Fibroblast of skin of left quadriceps (primary cell): ENCODE results near the gene TNNT2.
A peak's percentile ranks its signal among the peaks of the same experiment; 100 is the strongest.

Experiments used
- DNase-seq, 2 experiments: peaks; one replicate each; pipeline ENCODE4 v3.0.0-alpha.2; 2013; ENCODE audit warnings: low read depth in 2 of 2

TNNT2 gene

GRCh38 chr1:201403359-201403758 is 25.9 kb upstream of the TNNT2 start:
- no peak for DNase-seq

- no peak for DNase-seq
These were observed 24.2 kb upstream of the TNNT2 start for GRCh38 chr1:201401700-201402099.

- DNase-seq: no peak
These were observed 23.4 kb upstream of the TNNT2 start for GRCh38 chr1:201400852-201401230.

GRCh38 chr1:201400212-201400851 is 22.9 kb upstream of the TNNT2 start:
- DNase-seq: no peak

- DNase-seq: no peak
These were observed 22.1 kb upstream of the TNNT2 start for GRCh38 chr1:201399352-201400126.

GRCh38 chr1:201399018-201399351 is 21.5 kb upstream of the TNNT2 start, which contains the start of gene LAD1:
LAD1 (minus strand) TSS chr1:201399324; CDS start chr1:201399306, 18 bp downstream.
- no peak for DNase-seq

GRCh38 chr1:201397675-201398074 is 20.2 kb upstream of the TNNT2 start:
- no peak for DNase-seq

- DNase-seq: no peak
These were observed 19.5 kb upstream of the TNNT2 start for GRCh38 chr1:201396861-201397464.

GRCh38 chr1:201395936-201396335 is 18.5 kb upstream of the TNNT2 start:
- no peak for DNase-seq

GRCh38 chr1:201394591-201394990 is 17.1 kb upstream of the TNNT2 start:
- DNase-seq: no peak

- no peak for DNase-seq
These were observed 15.6 kb upstream of the TNNT2 start for GRCh38 chr1:201393076-201393475.

GRCh38 chr1:201391651-201392511 is 14.4 kb upstream of the TNNT2 start:
- DNase-seq: no peak

- no peak for DNase-seq
These were observed 13.7 kb upstream of the TNNT2 start for GRCh38 chr1:201391225-201391624.

GRCh38 chr1:201389051-201389450 is 11.6 kb upstream of the TNNT2 start:
- no peak for DNase-seq

GRCh38 chr1:201386208-201386607 is 8.7 kb upstream of the TNNT2 start:
- DNase-seq: no peak

GRCh38 chr1:201385299-201385891 is 7.9 kb upstream of the TNNT2 start:
- DNase-seq: no peak

- no peak for DNase-seq
These were observed 6.9 kb upstream of the TNNT2 start for GRCh38 chr1:201384406-201384782.

- DNase-seq: peak; percentile 81 to 85
These were observed 6.3 kb upstream of the TNNT2 start for GRCh38 chr1:201383647-201384405.

GRCh38 chr1:201381130-201381529 is 3.6 kb upstream of the TNNT2 start:
- no peak for DNase-seq

- no peak for DNase-seq
These were observed 2.3 kb upstream of the TNNT2 start for GRCh38 chr1:201379733-201380242.

- no peak for DNase-seq
These were observed 1.3 kb upstream of the TNNT2 start for GRCh38 chr1:201378804-201379203.
